Measurements from ENCODE around the gene NXPE4.
"Not testable (repeated sequence)": the region's sequence is repeated elsewhere in the genome, so short reads cannot be mapped to it uniquely, and the experiment has no call there.

The NXPE4 gene

DNA sequence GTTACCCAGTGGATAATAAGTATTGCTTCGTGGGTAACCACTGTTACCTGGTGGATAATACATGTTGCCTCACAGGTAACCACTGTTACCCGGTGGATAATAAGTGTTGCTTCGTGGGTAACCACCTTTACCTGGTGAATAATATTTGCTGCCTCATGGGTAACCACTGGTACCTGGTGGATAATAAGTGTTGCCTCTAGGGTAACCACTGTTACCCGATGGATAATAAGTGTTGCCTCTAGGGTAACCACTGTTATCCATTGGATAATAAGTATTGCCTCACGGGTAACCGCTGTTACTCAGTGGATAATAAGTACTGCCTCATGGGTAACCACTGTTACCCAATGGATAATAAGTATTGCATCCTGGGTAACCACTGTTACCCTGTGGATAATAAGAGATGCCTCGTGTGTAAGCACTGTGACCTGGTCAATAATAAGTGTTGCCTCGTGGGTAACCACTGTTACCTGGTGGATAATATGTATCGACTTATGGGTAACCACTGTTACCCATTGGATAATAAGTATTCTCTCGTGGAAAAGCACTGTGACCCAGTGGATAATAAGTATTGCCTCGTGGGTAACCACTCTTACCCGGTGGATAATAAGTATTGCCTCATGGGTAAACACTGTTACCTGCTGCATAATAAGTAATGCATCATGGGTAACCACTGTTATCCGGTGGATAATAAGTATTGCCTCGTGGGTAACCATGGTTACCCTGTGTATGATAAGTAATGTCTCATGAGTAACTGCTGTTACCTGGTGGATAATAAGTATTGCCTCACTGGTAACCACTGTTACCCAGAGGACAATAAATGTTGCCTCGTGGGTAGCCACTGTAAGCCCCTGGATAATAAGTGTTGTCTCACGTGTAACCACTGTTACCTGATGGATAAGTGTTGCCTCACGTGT is 20.1 kb upstream of the NXPE4 start:
- no peak overlapping the region for H3K4me3 ChIP-seq (replicated peaks; ENCODE audit: low read depth, low read length)
- DNase-seq (ENCODE audit: extremely low read depth, low read depth): no peak
- TF ChIP-seq, protein P1, sequence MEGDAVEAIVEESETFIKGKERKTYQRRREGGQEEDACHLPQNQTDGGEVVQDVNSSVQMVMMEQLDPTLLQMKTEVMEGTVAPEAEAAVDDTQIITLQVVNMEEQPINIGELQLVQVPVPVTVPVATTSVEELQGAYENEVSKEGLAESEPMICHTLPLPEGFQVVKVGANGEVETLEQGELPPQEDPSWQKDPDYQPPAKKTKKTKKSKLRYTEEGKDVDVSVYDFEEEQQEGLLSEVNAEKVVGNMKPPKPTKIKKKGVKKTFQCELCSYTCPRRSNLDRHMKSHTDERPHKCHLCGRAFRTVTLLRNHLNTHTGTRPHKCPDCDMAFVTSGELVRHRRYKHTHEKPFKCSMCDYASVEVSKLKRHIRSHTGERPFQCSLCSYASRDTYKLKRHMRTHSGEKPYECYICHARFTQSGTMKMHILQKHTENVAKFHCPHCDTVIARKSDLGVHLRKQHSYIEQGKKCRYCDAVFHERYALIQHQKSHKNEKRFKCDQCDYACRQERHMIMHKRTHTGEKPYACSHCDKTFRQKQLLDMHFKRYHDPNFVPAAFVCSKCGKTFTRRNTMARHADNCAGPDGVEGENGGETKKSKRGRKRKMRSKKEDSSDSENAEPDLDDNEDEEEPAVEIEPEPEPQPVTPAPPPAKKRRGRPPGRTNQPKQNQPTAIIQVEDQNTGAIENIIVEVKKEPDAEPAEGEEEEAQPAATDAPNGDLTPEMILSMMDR (IDR thresholded peaks at IDR 0.05; ENCODE audit: low read depth, low read length, missing control alignments): no peak

- TF ChIP-seq, protein P1 (IDR thresholded peaks at IDR 0.05; ENCODE audit: low read depth, low read length, missing control alignments): no peak
- no peak overlapping the region for H3K4me3 ChIP-seq (replicated peaks; ENCODE audit: low read depth, low read length)
- DNase-seq (ENCODE audit: extremely low read depth, low read depth): no peak
These were observed 18.6 kb upstream of the NXPE4 start for GRCh38 chr11:114614127-114614720.

DNA sequence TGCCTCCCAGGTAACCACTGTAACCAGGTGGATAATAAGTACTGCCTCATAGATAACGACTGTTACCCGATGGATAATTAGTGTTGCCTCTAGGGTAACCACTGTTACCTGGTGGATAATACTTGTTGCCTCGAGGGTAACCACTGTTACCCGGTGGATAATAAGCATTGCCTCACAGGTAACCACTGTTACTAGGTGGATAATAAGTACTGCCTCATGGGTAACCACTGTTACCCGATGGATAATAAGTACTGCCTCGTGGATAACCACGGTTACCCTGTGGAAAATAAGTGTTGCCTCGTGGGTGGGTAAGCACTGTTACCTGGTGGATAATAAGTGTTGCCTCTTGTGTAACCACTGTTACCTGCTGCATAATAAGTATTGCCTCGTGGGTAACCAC is 17.5 kb upstream of the NXPE4 start:
- DNase-seq (ENCODE audit: extremely low read depth, low read depth); H3K4me3 ChIP-seq (replicated peaks; ENCODE audit: low read depth, low read length): not testable (repeated sequence)

- TF ChIP-seq, protein P1 (IDR thresholded peaks at IDR 0.05; ENCODE audit: low read depth, low read length, missing control alignments): no peak
- no peak overlapping the region for H3K4me3 ChIP-seq (replicated peaks; ENCODE audit: low read depth, low read length)
These were observed 17.1 kb upstream of the NXPE4 start for GRCh38 chr11:114612686-114613085.

GRCh38 chr11:114612199-114612598 is 16.6 kb upstream of the NXPE4 start:
- DNase-seq (ENCODE audit: extremely low read depth, low read depth); H3K4me3 ChIP-seq (replicated peaks; ENCODE audit: low read depth, low read length): not testable (repeated sequence)

More at GRCh38 chr11:114612686-114613085, 17.1 kb upstream of the NXPE4 start:
- DNase-seq (ENCODE audit: extremely low read depth, low read depth): no peak

- TF ChIP-seq, protein P1 (IDR thresholded peaks at IDR 0.05; ENCODE audit: low read depth, low read length, missing control alignments): no peak
- H3K4me3 ChIP-seq (replicated peaks; ENCODE audit: low read depth, low read length): no peak overlapping the region
- DNase-seq (ENCODE audit: extremely low read depth, low read depth): no peak
These were observed 15.7 kb upstream of the NXPE4 start for GRCh38 chr11:114610984-114611944.

DNA sequence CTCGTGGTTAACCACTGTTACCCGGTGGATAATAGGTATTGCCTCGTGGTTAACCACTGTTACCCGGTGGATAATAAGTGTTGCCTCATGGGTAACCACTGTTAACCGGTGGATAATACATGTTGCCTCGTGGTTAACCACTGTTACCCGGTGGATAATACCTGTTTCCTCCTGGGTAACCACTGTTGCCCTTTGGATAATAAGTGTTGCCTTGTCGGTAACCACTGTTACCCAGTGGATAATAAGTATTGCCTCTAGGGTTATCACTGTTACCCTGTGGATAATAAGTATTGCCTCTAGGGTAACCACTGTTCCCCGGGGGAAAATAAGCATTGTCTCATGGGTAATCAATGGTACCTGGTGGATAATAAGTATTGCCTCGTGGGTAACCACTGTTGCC is 15.0 kb upstream of the NXPE4 start:
- TF ChIP-seq, protein P1 (IDR thresholded peaks at IDR 0.05; ENCODE audit: low read depth, low read length, missing control alignments): no peak
- H3K4me3 ChIP-seq (replicated peaks; ENCODE audit: low read depth, low read length): no peak overlapping the region
- no peak for DNase-seq (ENCODE audit: extremely low read depth, low read depth)
